ENCODE data around the gene HOXA7.

Gene HOXA7

DNA sequence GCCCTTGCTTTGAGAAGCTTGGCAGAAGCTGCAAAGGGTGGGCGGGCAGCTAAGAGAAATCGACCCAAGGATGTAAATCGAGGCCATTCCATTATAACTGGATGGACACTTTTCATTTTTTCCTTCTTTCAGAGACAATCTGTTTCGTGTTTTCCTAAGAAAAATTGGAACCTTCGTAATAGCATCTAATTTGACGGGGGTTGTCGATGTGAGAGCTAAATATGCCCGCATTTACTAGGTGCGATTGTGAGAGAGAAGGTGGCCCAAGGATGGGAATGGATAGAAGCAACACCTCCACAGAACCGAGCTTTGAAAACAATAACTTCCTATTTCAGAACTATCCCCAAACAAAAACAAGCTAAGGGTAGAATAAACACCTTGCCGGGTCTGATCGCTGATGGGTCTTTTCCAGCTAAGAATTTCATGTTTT lies 25.1 kb downstream of the HOXA7 start:
- DNase-seq = no peak

DNA sequence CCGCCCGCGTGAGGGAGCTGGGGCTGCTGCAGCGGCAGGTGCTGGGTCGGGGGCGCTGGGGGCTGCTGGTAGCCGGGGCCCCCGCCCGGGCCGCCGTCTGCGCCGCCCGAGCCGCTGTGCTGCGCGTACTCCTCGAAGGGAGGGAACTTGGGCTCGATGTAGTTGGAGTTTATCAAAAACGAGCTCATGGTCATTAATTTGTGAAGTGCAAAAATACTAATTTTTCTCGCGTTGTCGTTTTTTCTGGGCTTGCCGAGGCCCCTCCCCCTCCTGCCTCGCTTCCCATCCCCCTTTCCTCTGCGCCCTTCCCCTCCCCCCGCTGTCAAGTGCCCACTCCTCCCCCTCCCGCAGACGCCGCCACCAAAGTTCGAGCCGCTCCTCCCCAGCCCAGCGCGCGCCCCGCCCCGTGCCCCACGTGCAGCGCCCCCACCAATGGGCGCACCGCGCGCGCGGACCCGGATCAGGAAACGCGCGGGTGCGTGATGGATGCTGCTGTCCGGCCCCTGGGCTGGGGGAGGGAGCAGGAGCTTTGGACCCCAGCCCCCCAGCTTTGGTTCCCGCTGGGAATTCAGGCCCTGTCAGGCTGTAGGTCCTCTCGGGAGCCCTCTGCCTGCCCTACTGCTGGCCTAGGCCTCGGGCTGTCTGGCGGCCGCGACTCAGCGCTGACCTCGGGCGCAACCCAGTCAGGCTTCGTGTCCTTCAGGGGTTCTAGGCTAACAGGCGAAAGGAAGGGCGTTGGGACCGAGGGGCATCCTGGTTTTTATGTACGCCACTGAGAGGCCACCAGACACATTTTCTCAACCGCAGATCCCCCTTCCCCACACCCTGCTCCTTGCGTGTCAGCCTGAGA lies 25.7 kb downstream of the HOXA7 start, which contains the start of gene HOXA4:
TSS of gene HOXA4 (minus strand) at position 218 of the 850 bp plus-strand sequence. CDS start at position 194, 24 bp downstream.
- DNase-seq = peak; percentile 77 to 87

DNA sequence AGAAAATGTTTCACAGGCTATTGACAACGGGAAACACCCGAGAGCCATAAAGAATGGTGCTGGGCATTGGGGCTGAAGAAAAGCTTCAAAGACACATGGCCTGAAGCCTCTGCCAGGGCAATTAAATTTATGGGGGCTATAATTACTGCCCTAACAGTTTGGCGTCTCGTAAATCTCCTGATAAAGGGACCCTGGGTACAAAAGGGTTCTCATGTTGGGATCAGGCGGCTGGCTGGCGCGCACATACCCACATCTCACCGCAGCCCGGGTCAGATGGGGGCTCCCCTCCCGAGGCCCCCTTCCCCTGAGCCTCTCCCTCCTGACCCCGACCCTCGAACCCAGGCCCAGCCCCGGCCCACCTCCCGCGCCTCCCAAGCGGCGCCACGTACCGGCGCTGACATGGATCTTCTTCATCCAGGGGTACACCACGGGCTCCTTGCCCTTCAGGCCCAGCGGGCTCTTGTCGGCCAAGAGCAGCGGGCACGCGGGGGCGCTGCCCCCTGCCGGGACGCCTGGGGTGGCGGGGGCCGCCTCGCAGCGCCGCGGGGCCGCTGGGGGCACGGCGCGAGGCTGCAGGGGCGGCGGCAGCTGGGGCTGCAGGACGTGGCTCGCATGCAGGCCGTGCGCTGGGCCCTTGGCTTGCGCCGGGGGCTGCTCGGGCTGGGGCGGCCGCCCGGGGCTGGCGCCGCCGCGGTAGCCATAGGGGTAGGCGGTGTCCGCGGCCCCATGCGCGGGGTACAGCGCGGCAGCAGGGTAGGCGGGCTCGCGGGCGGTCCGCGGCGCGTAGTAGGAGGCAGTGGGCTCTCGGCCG lies 26.5 kb downstream of the HOXA7 start:
- no peak for DNase-seq

DNA sequence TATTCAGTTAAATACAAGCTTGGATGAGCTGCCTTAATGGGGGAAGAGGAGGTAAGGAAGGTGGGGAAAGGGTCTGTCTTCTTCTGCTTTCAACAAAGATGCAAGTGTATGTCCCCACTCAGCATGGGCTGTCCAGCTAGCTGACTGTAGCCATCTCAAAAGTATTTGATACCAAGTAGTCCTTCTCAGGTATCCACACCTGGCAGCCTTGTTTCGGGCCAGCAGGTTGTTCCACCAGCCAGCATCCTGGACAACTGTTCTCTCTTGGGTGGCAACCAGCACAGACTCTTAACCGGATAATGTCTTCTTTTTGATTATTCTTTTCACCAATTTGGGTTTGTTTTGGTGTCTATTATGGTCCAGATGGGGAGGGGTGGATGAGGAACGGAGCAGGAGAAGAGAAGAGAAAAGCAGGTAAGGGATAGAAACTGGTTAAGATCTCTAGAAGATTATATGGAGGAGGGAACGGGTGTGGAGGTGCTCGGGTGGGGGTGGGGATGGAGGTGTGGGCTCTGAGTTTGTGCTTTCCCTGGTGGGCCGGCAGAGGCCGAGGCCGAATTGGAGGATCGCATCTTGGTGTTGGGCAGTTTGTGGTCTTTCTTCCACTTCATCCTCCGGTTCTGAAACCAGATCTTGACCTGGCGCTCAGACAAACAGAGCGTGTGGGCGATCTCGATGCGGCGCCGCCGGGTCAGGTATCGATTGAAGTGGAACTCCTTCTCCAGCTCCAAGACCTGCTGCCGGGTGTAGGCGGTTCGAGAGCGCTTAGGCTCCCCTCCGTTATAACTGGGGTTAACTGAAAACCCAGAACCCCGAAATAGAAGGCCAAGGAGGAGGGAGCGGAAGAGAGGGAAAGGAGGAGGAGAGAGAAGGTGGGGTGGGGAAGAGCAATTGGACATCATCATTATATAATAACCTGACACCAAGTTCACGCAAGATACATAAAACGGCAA lies 27.4 kb downstream of the HOXA7 start:
- DNase-seq = no peak

DNA sequence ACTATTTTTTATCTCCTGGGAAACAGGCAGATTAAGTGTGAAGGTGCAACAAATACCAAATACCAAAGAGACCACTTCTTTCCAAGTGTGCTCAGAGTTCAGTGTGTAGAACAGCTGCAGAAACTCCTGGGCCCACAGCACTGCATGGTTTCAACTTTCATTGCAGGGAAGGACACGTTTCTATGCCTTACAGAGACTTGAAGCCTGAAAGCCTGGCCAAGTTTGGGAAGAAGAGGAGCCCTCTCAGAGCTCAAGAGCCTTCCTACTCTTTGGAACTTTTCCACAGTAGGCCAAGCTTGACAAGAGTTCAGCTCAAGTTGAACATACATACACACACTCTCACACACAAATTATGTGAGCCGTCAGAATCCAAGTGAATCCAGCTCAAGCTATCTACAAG lies 28.4 kb downstream of the HOXA7 start:
- DNase-seq = no peak

DNA sequence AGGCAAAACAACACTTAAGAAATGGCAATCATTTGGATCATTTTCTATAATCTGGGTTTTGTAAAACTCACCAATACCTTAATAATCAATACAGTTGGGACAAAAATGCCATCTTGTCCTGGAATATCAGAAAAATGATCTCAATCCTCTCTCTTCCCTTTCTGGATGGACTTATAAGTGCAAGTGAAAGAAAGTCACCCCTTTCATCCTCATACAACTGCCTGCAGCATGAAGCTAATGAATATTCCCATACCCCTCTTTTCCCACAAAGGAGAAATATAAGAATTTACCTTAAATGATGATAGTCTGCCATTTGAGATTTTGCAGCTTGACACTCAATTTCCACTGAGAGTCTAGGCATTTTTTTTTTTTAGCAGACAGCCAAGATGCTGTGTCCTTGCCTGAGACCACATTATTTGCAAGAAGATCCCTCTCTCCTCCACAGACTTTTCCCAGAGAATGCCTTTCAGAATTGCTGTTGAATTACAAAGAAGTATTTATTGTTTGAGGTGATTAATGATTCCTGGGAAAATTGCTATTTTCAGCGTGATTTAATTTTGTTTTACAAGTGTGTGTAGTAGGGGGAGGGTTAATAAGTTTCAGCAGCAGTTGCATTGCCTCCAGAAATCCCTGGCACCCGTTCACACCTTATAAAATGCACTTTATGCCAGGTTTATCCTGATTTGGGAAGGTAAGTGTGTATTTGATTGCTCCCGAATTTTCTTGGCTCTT lies 29.7 kb downstream of the HOXA7 start:
- DNase-seq = no peak

DNA sequence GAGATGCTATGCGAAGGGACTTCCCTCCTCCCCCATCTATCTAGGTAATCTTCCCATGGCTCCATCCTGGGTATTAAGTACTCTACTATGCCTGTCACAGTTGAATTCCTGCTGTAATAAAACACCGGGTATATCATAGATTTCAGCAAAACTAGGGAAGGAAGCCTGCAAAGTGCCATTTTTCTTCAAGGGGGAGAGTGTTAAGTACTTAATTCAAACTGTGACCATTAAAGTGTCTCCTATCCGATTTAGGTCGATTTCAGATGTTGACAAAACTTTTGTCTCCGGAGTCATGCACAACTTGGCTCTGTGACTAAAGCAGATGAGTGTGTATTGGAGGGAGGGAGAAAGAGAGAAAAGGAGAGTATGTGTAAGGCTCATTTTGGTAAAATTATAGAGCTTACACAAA lies 30.5 kb downstream of the HOXA7 start:
- DNase-seq = no peak

DNA sequence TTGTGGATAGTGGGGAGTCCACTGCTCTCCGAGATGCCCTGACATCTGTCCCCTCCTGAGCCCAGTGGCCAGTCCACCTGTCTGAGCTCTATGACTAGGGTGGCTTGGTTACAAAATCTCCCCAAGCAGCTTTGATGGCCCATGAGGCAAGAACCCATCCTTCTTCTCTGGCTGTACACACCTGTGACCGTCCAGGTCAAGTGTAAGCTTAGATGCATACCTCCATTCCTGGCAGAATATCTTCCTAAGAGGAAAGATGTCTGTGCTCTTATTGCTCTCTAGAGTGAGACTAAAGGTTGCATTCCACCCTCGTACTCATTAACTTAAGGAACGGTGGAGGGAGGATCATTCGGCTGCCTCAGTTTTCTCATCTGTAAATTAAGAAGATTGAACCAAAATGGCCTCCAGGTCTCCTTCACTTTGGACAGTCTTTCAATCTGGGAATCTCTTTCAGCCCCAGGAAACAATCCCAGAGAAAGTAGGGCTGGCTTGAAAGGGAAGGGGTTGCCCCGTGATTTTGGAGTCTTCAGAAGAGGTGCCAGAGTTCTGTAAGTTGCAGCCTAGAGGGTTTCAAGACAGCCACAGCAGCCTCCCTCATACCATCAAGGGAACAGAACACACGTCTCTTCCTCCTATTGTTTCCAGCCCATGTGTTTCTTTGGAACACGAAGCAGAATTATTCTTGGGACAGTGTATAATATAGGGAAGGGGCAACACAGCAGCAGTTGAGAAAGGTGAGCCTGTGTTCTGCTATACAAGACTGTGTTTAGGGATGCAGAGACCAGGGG lies 31.4 kb downstream of the HOXA7 start:
- DNase-seq = no peak

DNA sequence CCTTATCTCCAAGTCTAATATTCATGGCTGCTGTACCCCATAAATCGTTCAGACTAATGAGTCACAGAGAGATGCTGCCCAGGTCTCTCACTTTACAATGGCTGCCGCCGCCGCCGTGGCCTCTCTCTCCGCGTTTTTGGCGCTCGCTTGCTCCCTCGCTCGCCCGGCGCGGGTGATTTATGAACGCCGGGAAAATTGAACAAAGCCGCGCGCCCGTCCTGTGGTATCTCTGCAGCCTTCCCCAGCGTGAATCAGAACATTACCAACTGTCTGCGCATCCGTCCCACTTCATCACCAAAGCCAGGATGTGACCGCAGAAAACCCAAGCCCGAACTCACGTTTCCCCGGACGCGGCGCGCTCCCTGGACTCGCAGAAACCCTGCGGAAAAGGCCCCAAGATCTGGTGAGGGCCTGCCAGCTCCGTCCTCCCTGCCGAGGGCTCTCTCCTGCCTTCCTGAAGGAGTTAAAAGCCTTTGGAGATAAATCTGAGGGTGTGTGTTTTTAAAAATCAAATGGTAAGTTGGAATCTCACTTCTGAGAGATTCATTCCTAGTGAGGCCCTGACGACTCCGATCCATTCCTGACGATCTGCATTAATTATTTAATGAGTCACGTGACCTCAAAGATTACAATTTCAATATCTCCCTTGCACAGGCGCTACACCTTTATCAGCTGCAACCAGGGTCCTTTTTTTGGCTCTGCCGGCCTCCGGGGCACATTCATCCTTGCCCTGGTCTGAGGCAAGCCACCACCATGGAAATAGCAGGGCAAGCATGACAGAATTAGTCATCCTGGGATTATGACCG lies 32.2 kb downstream of the HOXA7 start:
- no peak for DNase-seq

DNA sequence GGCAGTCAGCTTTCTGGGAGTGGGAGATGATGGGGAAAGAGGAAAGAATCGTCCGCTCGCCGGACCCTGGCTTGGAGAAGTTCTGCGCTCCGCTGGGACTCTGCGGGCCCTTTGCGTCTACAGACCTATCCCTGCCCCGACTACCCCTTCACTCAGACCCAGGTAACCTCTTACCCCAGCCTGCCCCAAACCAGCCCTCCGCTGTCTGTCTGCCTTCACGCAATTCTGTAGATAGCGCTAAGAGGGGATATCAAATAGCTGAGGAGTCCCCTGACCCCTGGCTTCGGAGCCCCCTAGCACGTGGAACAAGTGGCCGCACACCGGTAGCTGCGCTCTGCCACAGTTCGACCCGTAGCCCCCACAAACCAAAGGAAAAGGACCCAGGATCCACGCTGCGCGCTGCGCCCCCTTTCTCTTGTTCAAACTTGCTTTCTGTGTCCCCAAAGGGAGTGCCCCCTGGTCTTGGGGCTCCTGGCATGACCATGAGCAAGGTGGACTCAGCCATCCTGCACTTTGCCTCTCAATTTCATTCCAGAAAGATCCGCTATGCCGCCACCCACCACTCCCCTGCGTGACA lies 32.9 kb downstream of the HOXA7 start:
- no peak for DNase-seq

DNA sequence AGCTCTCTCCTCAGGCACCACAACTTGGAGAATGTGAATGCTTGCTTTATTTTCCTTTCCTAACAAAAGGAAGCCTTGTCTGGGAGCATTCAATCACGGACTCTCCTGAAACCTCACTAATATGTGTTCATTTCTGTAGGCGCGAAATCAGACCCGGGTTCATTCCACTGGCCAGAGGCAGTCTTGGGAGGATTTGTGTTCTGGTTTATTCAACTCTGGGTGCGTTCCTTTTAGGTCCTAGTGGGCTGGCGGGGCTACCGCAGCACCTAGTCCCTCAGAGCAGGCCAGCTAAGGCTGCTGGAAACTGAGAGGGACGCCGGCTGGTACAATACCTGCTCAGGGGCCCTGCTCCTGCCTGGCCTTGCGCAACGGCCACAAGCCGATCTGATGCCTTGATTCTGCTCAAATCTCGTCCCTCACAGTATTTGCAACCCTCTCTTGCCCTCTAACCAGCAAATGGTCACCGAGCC lies 33.4 kb downstream of the HOXA7 start:
- DNase-seq = no peak

DNA sequence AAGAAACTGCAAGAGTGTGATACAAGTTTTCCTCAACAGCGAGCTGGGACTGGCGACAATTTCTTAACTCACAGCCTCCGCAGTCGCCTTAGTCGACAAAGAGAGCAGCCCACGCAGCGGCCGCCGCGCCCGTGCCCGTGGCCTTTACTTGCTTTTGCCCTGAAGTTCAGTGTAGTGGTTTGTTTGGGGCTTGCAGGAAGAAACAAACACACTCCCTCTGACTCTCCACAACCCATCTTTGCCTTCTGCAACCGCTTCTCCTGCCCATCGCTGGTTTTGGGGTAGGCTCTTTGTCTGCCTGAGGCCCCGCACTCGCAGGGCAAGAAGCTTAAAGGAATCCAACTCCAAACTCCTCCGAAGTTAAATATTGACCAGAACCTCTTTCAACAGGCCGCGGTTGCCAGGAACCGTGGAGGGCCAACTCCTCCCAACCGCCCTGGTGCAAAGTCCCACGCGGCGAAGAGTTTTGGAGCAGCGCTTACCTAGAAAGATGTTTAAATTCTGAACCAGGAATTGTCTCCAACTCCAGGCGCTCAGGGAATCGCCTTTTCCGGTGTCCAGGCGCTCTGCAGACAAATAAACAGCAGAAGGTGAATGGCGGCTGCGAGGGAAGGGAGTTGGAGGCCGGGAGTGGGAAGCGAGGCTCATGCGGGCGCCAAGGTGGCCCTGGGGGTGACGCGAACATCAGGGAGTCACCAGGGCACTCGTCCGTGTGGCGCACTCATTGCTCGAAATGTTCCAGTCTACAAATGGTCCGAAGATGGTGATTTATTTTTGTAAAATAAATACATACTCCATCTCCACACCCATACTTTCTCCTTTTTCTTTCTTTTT lies 34.2 kb downstream of the HOXA7 start:
- no peak for DNase-seq

DNA sequence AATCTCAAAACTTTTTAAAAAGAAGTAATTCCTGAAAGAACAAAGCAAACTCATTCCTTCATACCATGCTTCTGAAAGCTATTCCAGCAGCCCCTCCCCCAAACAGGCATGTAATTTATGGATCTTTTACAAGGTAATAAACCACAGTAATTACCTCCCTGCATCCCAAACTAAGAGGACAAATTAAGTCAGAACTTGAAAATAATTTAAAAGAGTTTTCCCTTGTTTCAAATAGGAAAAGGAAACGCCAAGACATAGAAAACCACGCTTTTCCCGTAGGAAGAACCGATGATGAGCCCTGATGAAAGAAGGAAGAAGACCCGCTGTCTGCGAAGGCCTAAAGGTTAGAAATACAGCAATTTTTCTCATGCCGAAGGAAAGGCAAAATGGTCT lies 34.8 kb downstream of the HOXA7 start:
- DNase-seq = no peak

DNA sequence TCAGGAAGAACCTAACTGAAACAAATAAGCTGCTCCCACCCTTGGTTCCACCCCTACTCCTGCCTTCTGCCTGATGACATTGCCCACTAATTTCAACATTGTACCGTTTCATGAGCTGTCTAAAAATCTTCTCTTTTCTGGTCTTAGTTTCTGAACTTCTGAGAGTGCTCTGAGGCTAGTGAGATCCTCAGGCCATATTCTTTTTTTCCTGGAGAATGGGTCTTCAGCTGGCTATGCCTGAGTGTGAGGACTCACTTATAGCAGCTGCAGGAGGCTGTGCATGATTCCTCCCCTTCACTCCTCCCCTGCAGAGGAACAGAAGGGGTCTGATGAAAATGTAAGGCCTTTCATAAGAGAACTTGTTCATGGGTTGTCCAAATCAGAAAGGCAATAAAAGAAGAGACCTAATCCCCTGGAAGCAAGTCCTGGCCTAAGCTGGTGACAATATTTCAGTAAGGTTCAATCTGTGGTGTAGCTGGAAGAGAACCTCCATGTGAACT lies 37.0 kb downstream of the HOXA7 start:
- no peak for DNase-seq

DNA sequence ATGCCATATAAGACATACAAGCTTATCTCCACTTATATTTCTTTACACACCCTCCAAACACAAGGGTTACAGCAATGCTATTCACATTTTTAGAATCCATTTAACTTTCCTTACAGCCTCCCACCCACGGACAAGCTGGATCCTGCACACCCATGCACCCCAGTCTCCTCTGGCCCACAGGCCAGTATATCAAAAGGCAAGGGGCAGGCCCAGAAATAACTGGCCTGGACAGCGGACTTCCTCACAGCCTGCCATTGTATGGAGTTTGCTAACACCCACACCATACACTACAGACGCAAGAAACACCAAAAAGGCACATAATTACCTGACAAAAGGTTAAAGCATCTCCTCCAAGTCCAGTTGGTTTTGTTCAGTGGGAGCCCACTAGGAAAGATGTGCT lies 37.9 kb downstream of the HOXA7 start:
- DNase-seq = no peak

DNA sequence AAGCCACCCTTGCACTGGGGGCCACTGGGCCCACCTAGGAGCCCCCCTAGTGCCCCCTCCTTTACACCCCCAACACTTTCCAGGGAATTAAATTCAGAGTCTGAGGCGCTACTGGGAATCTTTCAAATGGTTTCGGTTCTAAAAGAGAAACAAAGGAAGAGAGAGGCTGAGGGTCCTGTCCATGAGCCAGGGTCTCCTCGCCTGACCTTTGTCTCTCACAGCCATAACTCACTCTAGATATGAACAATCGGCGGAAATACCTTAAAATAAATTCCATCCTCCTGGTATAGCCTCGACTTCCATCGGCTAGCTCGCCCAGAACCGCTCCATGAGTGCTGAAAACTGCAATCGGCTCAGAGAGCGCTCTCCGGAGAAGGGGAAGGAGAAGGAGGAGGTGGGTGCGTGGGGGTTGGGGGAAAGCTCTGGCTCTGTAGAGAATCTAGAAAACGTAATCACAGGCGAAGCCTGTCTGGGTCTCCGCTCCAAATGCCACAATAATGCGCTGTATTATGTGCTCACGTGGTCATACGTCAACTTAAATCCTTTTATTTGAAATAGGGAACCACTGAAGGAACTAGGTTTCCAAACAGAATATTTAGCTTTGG lies 38.5 kb downstream of the HOXA7 start:
- DNase-seq = no peak

DNA sequence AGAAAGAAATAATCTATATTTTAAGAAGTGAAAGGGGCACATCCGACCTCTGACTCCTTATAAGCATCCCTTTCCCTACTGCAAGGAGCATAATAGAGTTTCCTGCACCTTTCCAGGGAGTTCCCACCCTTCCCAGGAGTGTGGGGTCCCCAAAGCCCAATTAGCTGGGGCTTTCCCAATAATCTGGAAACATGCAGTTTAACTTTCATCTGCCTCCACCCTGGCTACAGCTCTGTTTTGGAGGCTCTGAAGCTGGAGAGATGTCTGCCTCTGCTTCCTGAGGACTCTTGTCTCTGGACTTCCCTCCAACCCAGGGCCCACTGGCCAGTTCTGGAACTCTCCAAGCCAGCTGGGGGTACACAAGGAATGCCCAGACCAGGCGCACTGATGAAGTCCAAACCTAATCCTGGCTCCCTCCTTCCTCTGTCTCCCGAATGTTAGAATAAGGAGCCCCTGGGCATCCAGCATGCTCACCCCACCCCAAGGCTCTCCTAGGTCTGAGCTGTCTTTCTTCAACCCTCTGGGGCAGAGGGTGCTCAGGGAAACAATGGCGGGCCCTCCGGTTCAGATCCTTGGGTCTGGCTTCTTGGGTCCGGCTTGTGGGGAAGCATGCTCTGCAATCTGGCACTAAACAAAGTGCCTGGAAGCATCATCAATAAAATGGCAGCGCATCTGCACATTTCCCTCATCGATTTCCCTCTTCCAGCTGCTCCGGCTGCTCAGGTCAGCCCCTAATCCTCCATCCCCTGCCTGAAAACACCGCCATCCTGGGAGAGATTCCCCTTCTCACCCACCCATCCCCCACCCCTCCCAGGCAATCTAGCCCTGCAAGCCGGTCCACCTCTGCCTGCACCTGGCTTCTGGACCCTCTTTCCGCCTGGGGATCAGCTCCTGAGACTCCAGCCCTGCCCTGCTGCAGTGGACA lies 39.3 kb downstream of the HOXA7 start:
- no peak for DNase-seq
